Common myeloid progenitor, CD34-positive (primary cell): ENCODE results near the gene KCNS1.

Experiments used
- CTCF ChIA-PET: fragments of 350-600 bp; sonication (Branson Sonifier 250); formaldehyde crosslinking; loops from one replicate; lab custom pipeline; 2021; ENCODE audit warnings: antibody characterized with exemption; lab: Charles Lee
- POLR2A ChIA-PET: fragments of 350-600 bp; sonication (Branson Sonifier 250); formaldehyde crosslinking; loops from one replicate; lab custom pipeline; 2021; ENCODE audit warnings: antibody characterized with exemption; lab: Charles Lee
- DNase-seq, 3 donors: peaks; one replicate each; pipeline versions ENCODE4 v3.0.0 to v3.0.0-alpha.2; 2013
- H3K27ac ChIP-seq, 2 experiments: 1 replicate in 1 of 2; 2 replicates in 1 of 2; pipeline ENCODE4 v1.7.0; 2013; ENCODE audit warnings: inconsistent platforms in 2 of 2, low read length in 2 of 2, mild to moderate bottlenecking in 2 of 2, low read depth in 1 of 2, moderate library complexity in 1 of 2; ENCODE audit not compliant: severe bottlenecking in 2 of 2, insufficient read depth in 1 of 2, poor library complexity in 1 of 2
- H3K27me3 ChIP-seq, 5 experiments: replicated peaks in 2 of 5; 1 replicate in 3 of 5; 2 replicates in 2 of 5; pipeline versions ENCODE4 v1.6.1 to v1.7.0; 2013; ENCODE audit warnings: low read length in 4 of 5, mild to moderate bottlenecking in 2 of 5, moderate library complexity in 2 of 5, inconsistent platforms in 1 of 5; ENCODE audit not compliant: insufficient read depth in 5 of 5, control insufficient read depth in 4 of 5
- H3K36me3 ChIP-seq, 4 experiments: 1 replicate in 2 of 4; 2 replicates in 2 of 4; pipeline versions ENCODE4 v1.6.1 to v1.7.0; 2013; ENCODE audit warnings: low read length in 3 of 4, control low read depth in 1 of 4, mild to moderate bottlenecking in 1 of 4; ENCODE audit not compliant: control insufficient read depth in 4 of 4, insufficient read depth in 4 of 4
- H3K4me1 ChIP-seq, 4 experiments: 1 replicate in 3 of 4; 2 replicates in 1 of 4; pipeline versions ENCODE4 v1.6.1 to v1.7.1; 2013; ENCODE audit warnings: low read length in 3 of 4, mild to moderate bottlenecking in 3 of 4, control low read depth in 1 of 4, inconsistent platforms in 1 of 4, moderate library complexity in 1 of 4; ENCODE audit not compliant: control insufficient read depth in 4 of 4, insufficient read depth in 4 of 4; ENCODE audit errors: control extremely low read depth in 1 of 4
- H3K4me3 ChIP-seq, 7 experiments: 1 replicate in 4 of 7; 2 replicates in 3 of 7; pipeline versions ENCODE4 v1.5.1 to v1.7.0; 2013; ENCODE audit warnings: mild to moderate bottlenecking in 7 of 7, low read length in 6 of 7, moderate library complexity in 6 of 7, inconsistent platforms in 2 of 7, low read depth in 2 of 7, control low read depth in 1 of 7; ENCODE audit not compliant: insufficient read depth in 4 of 7, control insufficient read depth in 1 of 7; ENCODE audit errors: extremely low read depth in 1 of 7
- H3K9me3 ChIP-seq, 5 experiments: 1 replicate in 4 of 5; 2 replicates in 1 of 5; pipeline versions ENCODE4 v1.6.1 to v1.7.1; 2013; ENCODE audit warnings: low read length in 4 of 5, mild to moderate bottlenecking in 2 of 5, inconsistent platforms in 1 of 5, low read depth in 1 of 5, moderate library complexity in 1 of 5; ENCODE audit not compliant: control insufficient read depth in 4 of 5, insufficient read depth in 2 of 5; ENCODE audit errors: control extremely low read depth in 1 of 5
- WGBS: methylation state at CpG from one replicate; pipeline ENCODE4 v1.1.5; 2013; ENCODE audit not compliant: insufficient coverage; 5-methylcytosine and 5-hydroxymethylcytosine counted together

The KCNS1 gene

GRCh38 chr20:45092898-45093297 is 8.0 kb downstream of the KCNS1 start:
- CTCF ChIA-PET = interaction anchor here (0.9 to 15.5 kb wide), 4 partner anchors 17 to 228 kb away, joined by 3 to 199 read pairs (median 18); no protein-coding TSS in a partner anchor
- DNase-seq = no peak
- peaks cover 0 to under 1% (median 0%) of the 10 kb centered on the region in 5 experiments for H3K9me3 ChIP-seq
- H3K36me3 ChIP-seq = peaks cover 0 to 3% (median 0%) of the 10 kb centered on the region in 4 experiments
- no peak overlapping the region for H3K27ac ChIP-seq
- H3K4me1 ChIP-seq = peaks cover 0 to 5% (median under 1%) of the 10 kb centered on the region in 4 experiments
- H3K4me3 ChIP-seq = no peak overlapping the region
- 94% methylated on average over 4 of the region's 7 CpGs for WGBS
- POLR2A ChIA-PET = no interaction called here
- H3K27me3 ChIP-seq = peaks cover 2 to 20% (median 16%) of the 10 kb centered on the region in 5 experiments

GRCh38 chr20:45091366-45091765 is 9.6 kb downstream of the KCNS1 start:
- no peaks in the 10 kb centered on the region for H3K9me3 ChIP-seq
- DNase-seq = no peak
- 73% methylated on average over 2 of the region's 3 CpGs for WGBS
- no peak overlapping the region for H3K4me3 ChIP-seq
- CTCF ChIA-PET = interaction anchor here (15.5 kb wide), 1 partner anchor 41 kb away, joined by 199 read pairs; no protein-coding TSS in a partner anchor
- H3K27ac ChIP-seq = no peak overlapping the region
- H3K4me1 ChIP-seq = peaks cover 0 to 3% (median 1%) of the 10 kb centered on the region in 4 experiments
- POLR2A ChIA-PET = no interaction called here
- H3K36me3 ChIP-seq = peaks cover 0 to 7% (median 1%) of the 10 kb centered on the region in 4 experiments
- peaks cover 0 to 5% (median 2%) of the 10 kb centered on the region in 5 experiments for H3K27me3 ChIP-seq

GRCh38 chr20:45090481-45090880 is 10.4 kb downstream of the KCNS1 start:
- CTCF ChIA-PET = interaction anchor here (15.5 kb wide), 1 partner anchor 40 kb away, joined by 199 read pairs; no protein-coding TSS in a partner anchor
- peaks cover 0 to 8% (median 3%) of the 10 kb centered on the region in 4 experiments for H3K36me3 ChIP-seq
- WGBS = 100% methylated on average over 3 of the region's 3 CpGs

GRCh38 chr20:45088247-45088646 is 12.7 kb downstream of the KCNS1 start:
- 98% methylated on average over 7 of the region's 7 CpGs for WGBS
- Histone ChIP-seq H3K4me1 (peaks cover 0 to 3% (median 1%) of the 10 kb centered on the region in 4 experiments), H3K4me3 (no peak overlapping the region), H3K27me3 (no peaks in the 10 kb centered on the region), H3K27ac (no peak overlapping the region), H3K9me3 (peaks cover 0 to under 1% (median 0%) of the 10 kb centered on the region in 5 experiments), H3K36me3 (peaks cover 0 to 8% (median 3%) of the 10 kb centered on the region in 4 experiments)
- no peak for DNase-seq
- POLR2A ChIA-PET = no interaction called here
- CTCF ChIA-PET = interaction anchor here (15.5 kb wide), 1 partner anchor 37 kb away, joined by 199 read pairs; no protein-coding TSS in a partner anchor

More at GRCh38 chr20:45090481-45090880, 10.4 kb downstream of the KCNS1 start:
- H3K9me3 ChIP-seq = no peaks in the 10 kb centered on the region
- DNase-seq = no peak
- no peaks in the 10 kb centered on the region for H3K27me3 ChIP-seq
- H3K4me3 ChIP-seq = no peak overlapping the region
- no peak overlapping the region for H3K27ac ChIP-seq
- POLR2A ChIA-PET = interaction anchor here (0.6 kb wide), 1 partner anchor 74 kb away, joined by 3 read pairs; no protein-coding TSS in a partner anchor
- H3K4me1 ChIP-seq = peaks cover 0 to 3% (median 1%) of the 10 kb centered on the region in 4 experiments

- 86% methylated on average over 1 of the region's 1 CpG for WGBS
- H3K27me3 ChIP-seq = no peaks in the 10 kb centered on the region
- peaks cover 0 to 4% (median 3%) of the 10 kb centered on the region in 5 experiments for H3K9me3 ChIP-seq
- peaks cover 0 to 3% (median 1%) of the 10 kb centered on the region in 4 experiments for H3K4me1 ChIP-seq
- no peak overlapping the region for H3K27ac ChIP-seq
- ChIA-PET CTCF (interaction anchor here (15.5 kb wide), 1 partner anchor 37 kb away, joined by 199 read pairs; no protein-coding TSS in a partner anchor), POLR2A (no interaction called here)
- DNase-seq = no peak
- no peak overlapping the region for H3K4me3 ChIP-seq
- peaks cover 0 to 12% (median 7%) of the 10 kb centered on the region in 4 experiments for H3K36me3 ChIP-seq
These were observed 13.1 kb downstream of the KCNS1 start for GRCh38 chr20:45087814-45088213.

GRCh38 chr20:45087097-45087790 is 13.7 kb downstream of the KCNS1 start:
- WGBS = 83% methylated on average over 1 of the region's 3 CpGs
- Histone ChIP-seq H3K9me3 (peaks cover 0 to 9% (median 6%) of the 10 kb centered on the region in 5 experiments), H3K4me3 (no peak overlapping the region), H3K4me1 (peaks cover 0 to 3% (median 1%) of the 10 kb centered on the region in 4 experiments), H3K27ac (no peak overlapping the region), H3K27me3 (no peaks in the 10 kb centered on the region), H3K36me3 (peaks cover 0 to 17% (median 12%) of the 10 kb centered on the region in 4 experiments)
- ChIA-PET POLR2A (no interaction called here), CTCF (interaction anchor here (0.6 to 15.5 kb wide), 6 partner anchors 8 to 76 kb away, joined by 3 to 199 read pairs (median 4); no protein-coding TSS in a partner anchor)
- peak in 2 of 3 donors; percentile 27 to 36 for DNase-seq
